IMR-90 (cell line): Measurements from ENCODE around the gene NANOGP8. TPM values are rescaled to one million over a fixed set of nuclear protein-coding genes. Genes with fewer than 3 reads are reported as not detected.

Source experiments
- ATAC-seq: fragments of 200-7000 bp; cut with Tn5 transposase; 2 replicates; pipeline ENCODE4 v1.9.1; 2020; ENCODE audit warnings: low read depth, mild to moderate bottlenecking, moderate library complexity
- BruUV-seq: library from RNA; stranded (reverse); fragments of 400-500 nt; replicated peaks from 2 replicates; lab custom pipeline; 2021; lab: Mats Ljungman, UMichigan
- CTCF ChIA-PET: fragments of 300-600 bp; formaldehyde crosslinking; extraction: SDS; loops from one replicate; lab custom pipeline; 2021; ENCODE audit warnings: antibody characterized with exemption; lab: Yijun Ruan, JAX
- POLR2A ChIA-PET: fragments of 300-600 bp; sonication (Branson Sonifier 250); formaldehyde crosslinking; loops from one replicate; lab custom pipeline; 2022; ENCODE audit warnings: antibody characterized with exemption; ENCODE audit not compliant: unreplicated experiment; lab: Charles Lee
- DNase-seq: peaks from one replicate; pipeline ENCODE4 v3.0.0; 2013
- H2AFZ ChIP-seq: replicated peaks from 2 replicates; pipeline ENCODE3; 2013; ENCODE audit warnings: low read length, mild to moderate bottlenecking; ENCODE audit not compliant: poor library complexity
- H2AK5ac ChIP-seq: 2 replicates; pipeline ENCODE4 v1.6.1; 2013; ENCODE audit warnings: low read depth, low read length, inconsistent platforms
- H2AK9ac ChIP-seq: replicated peaks from 2 replicates; pipeline ENCODE3; 2013; ENCODE audit warnings: mild to moderate bottlenecking, low read depth, low read length, moderate library complexity; ENCODE audit not compliant: poor library complexity
- H2BK120ac ChIP-seq: 2 replicates; pipeline ENCODE4 v1.6.1; 2013; ENCODE audit warnings: low read depth, low read length, inconsistent platforms
- H2BK15ac ChIP-seq: 3 replicates; pipeline ENCODE4 v1.6.1; 2013; ENCODE audit warnings: low read depth, low read length, inconsistent platforms
- H2BK20ac ChIP-seq: 2 replicates; pipeline ENCODE4 v1.6.1; 2013; ENCODE audit warnings: low read depth, mild to moderate bottlenecking, inconsistent platforms, low read length, moderate library complexity
- H2BK5ac ChIP-seq: 2 replicates; pipeline ENCODE4 v1.6.1; 2013; ENCODE audit warnings: mild to moderate bottlenecking, low read depth, low read length, inconsistent platforms; ENCODE audit not compliant: poor library complexity, severe bottlenecking
- H3K14ac ChIP-seq: replicated peaks from 2 replicates; pipeline ENCODE4 v1.6.1; 2013; ENCODE audit warnings: low read depth, low read length, inconsistent platforms
- H3K18ac ChIP-seq: 2 replicates; pipeline ENCODE4 v1.6.1; 2013; ENCODE audit warnings: low read depth, low read length, control low read depth
- H3K23ac ChIP-seq: 2 replicates; pipeline ENCODE4 v1.6.1; 2013; ENCODE audit warnings: low read depth, low read length, inconsistent platforms
- H3K27ac ChIP-seq: 2 replicates; pipeline ENCODE4 v1.5.1; 2013; ENCODE audit warnings: mild to moderate bottlenecking, control low read depth, low read length; ENCODE audit not compliant: insufficient read depth
- H3K27me3 ChIP-seq: 2 replicates; pipeline ENCODE4 v1.6.1; 2013; ENCODE audit warnings: low read length; ENCODE audit not compliant: control insufficient read depth, insufficient read depth
- H3K36me3 ChIP-seq: 2 replicates; pipeline ENCODE4 v1.6.1; 2013; ENCODE audit warnings: low read length, mixed read lengths; ENCODE audit not compliant: control insufficient read depth, insufficient read depth
- H3K4ac ChIP-seq: 2 replicates; pipeline ENCODE4 v1.6.1; 2013; ENCODE audit warnings: low read depth, low read length, inconsistent platforms
- H3K4me1 ChIP-seq: 2 replicates; pipeline ENCODE4 v1.6.1; 2013; ENCODE audit warnings: low read length, mixed read lengths; ENCODE audit not compliant: control insufficient read depth, insufficient read depth
- H3K4me2 ChIP-seq: 2 replicates; pipeline ENCODE4 v1.6.1; 2013; ENCODE audit warnings: low read depth, mild to moderate bottlenecking, control low read depth, low read length, moderate library complexity
- H3K4me3 ChIP-seq: 2 replicates; pipeline ENCODE4 v1.5.1; 2013; ENCODE audit warnings: low read depth, mild to moderate bottlenecking, control low read depth, low read length, moderate library complexity; ENCODE audit not compliant: insufficient read depth
- H3K56ac ChIP-seq: 2 replicates; pipeline ENCODE4 v1.6.1; 2013; ENCODE audit warnings: low read length, inconsistent platforms; ENCODE audit not compliant: insufficient read depth; ENCODE audit errors: extremely low read depth
- H3K79me1 ChIP-seq, 2 experiments: 2 replicates each; pipeline ENCODE4 v1.6.1; 2013; ENCODE audit warnings: low read length in 2 of 2, inconsistent platforms in 1 of 2, low read depth in 1 of 2
- H3K9ac ChIP-seq: 2 replicates; pipeline ENCODE4 v1.6.1; 2013; ENCODE audit warnings: low read depth, low read length, control low read depth
- H3K9me1 ChIP-seq: 2 replicates; pipeline ENCODE4 v1.6.1; 2013; ENCODE audit warnings: low read length, inconsistent platforms; ENCODE audit not compliant: insufficient read depth
- H3K9me3 ChIP-seq: 2 replicates; pipeline ENCODE4 v1.6.1; 2013; ENCODE audit warnings: low read length; ENCODE audit not compliant: control insufficient read depth, insufficient read depth
- H4K20me1 ChIP-seq: 2 replicates; pipeline ENCODE4 v1.6.1; 2013; ENCODE audit warnings: low read length, inconsistent platforms; ENCODE audit not compliant: insufficient read depth
- H4K5ac ChIP-seq: 2 replicates; pipeline ENCODE4 v1.6.1; 2013; ENCODE audit warnings: mild to moderate bottlenecking, low read depth, low read length, control low read depth
- H4K8ac ChIP-seq, 2 experiments: 2 replicates each; pipeline ENCODE4 v1.6.1; 2013; ENCODE audit warnings: low read depth in 2 of 2, low read length in 2 of 2, control low read depth in 1 of 2, inconsistent platforms in 1 of 2
- H4K91ac ChIP-seq: 2 replicates; pipeline ENCODE4 v1.6.1; 2013; ENCODE audit warnings: low read depth, low read length, inconsistent platforms; ENCODE audit not compliant: insufficient read depth
- MAFK ChIP-seq: IDR thresholded peaks from 2 replicates; pipeline ENCODE4 v1.6.1; 2012; ENCODE audit warnings: low read depth, low read length, improper control_type of control experiment
- RCOR1 ChIP-seq: IDR thresholded peaks from 2 replicates; pipeline ENCODE4 v1.6.1; 2012; ENCODE audit warnings: mild to moderate bottlenecking, low read length, improper control_type of control experiment; ENCODE audit not compliant: insufficient replicate concordance
- WGBS, 2 experiments: methylation state at CpG; one replicate each; pipeline versions ENCODE4 v1.1.5 to v1.1.7; 2013; ENCODE audit warnings: missing lambda C conversion rate in 2 of 2; ENCODE audit not compliant: insufficient read length in 1 of 2; ENCODE audit errors: extremely low coverage in 2 of 2; 5-methylcytosine and 5-hydroxymethylcytosine counted together
- dilution Hi-C: fragments of 300-500 bp; cut with HindIII; formaldehyde crosslinking; loops from one replicate; pipeline ENCODE4 v1.14.3; 2018; ENCODE audit warnings: low sequenced_read_pairs; ENCODE audit not compliant: unreplicated experiment
- in situ Hi-C: fragments of 300-500 bp; cut with MboI; formaldehyde crosslinking; loops from 3 replicates; pipeline ENCODE4 v1.14.3; 2019; ENCODE audit warnings: low sequenced_read_pairs, inconsistent platforms, mixed read lengths
- intact Hi-C: fragments of 100-400 bp; cut with micrococcal nuclease; formaldehyde crosslinking; loops from 2 replicates; pipeline ENCODE4 v1.10.0; 2022
- polyA plus RNA-seq, 3 experiments: library from polyadenylated mRNA; depleted of rRNA; stranded (reverse); fragments of >200 nt; gene quantifications; 2 replicates each; pipeline ENCODE4 v1.2.3, GENCODE V29; 2012; ENCODE audit warnings: low replicate concordance in 1 of 3
- total RNA-seq: library from RNA; depleted of rRNA; stranded (reverse); fragments of >200 nt; gene quantifications from 2 replicates; pipeline ENCODE4 v1.2.3, GENCODE V29; 2012

Gene NANOGP8
- total and polyA plus RNA-seq, 2 of the 4 experiments (the other 2 are of a cell fraction): not detected

DNA sequence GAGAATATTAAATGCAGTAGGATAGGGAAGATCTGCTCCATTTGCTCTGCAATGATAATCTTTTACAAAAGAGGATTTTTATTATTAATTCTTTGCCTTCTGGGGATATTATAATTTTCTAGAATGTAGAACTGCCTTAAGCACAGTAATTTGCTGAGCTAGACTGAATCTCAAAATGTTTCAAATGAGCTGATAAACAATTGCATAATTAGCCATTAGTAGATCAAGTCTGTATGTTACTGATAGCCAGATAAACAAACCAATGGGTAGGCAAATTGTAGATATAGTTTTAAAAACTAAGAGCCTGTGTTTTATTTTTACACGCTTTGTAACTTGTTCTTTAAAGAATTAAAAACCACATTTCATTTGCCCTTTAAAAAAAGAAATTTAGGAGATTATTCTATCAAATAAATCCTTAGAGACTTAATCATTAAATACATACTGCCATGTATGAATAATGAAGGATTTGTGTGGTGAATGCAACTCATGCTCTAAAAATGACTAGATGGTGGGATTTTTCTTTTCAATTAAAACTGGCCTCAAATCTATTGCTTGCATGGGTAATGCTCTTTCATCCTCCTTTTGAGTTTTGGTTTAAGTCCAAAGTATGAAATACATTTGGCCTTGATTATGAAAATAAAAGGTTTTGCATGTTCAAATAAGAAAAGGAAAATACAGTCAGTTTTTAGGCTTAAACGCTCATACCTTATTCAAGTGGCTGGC, 32.6 kb upstream of the NANOGP8 start:
- dilution Hi-C loops (no loop called here), in situ Hi-C loops (no loop called here), intact Hi-C loops (no loop called here)
- no peak overlapping the region for H4K5ac ChIP-seq
- H3K9ac ChIP-seq: no peak overlapping the region
- no peak overlapping the region for H3K56ac ChIP-seq
- H4K8ac ChIP-seq: no peak overlapping the region
- H2BK20ac ChIP-seq: no peak overlapping the region
- no peak overlapping the region for H2BK15ac ChIP-seq
- no peaks in the 10 kb centered on the region for H3K27me3 ChIP-seq
- no peak overlapping the region for H3K23ac ChIP-seq
- H2BK5ac ChIP-seq: no peak overlapping the region
- H2AFZ ChIP-seq: no peak overlapping the region
- DNase-seq: peak; percentile 5
- no peak overlapping the region for H3K18ac ChIP-seq
- H3K4me2 ChIP-seq: no peak overlapping the region
- no peak for ATAC-seq
- ChIA-PET POLR2A (no interaction called here), CTCF (interaction anchor here (0.9 kb wide), 1 partner anchor 49 kb away, joined by 3 read pairs; no protein-coding TSS in a partner anchor)
- H3K14ac ChIP-seq: no peak overlapping the region
- no peak overlapping the region for H2AK5ac ChIP-seq
- H3K4me1 ChIP-seq: no peaks in the 10 kb centered on the region
- no peak overlapping the region for H2BK120ac ChIP-seq
- H4K91ac ChIP-seq: no peak overlapping the region
- H3K9me1 ChIP-seq: no peaks in the 10 kb centered on the region
- H2AK9ac ChIP-seq: no peak overlapping the region
- H3K4me3 ChIP-seq: no peak overlapping the region
- no TSS peak for BruUV-seq
- H4K20me1 ChIP-seq: no peaks in the 10 kb centered on the region
- no peaks in the 10 kb centered on the region for H3K79me1 ChIP-seq
- WGBS, 2 experiments: no CpG with 5 or more reads among the region's 2 CpGs
- TF ChIP-seq MAFK: peak; percentile 67
- TF ChIP-seq RCOR1: no peak
- H3K36me3 ChIP-seq: no peaks in the 10 kb centered on the region
- H3K4ac ChIP-seq: no peak overlapping the region
- no peak overlapping the region for H3K27ac ChIP-seq
- H3K9me3 ChIP-seq: no peaks in the 10 kb centered on the region
